ENCODE measurements around the gene SLC5A8. TPM values are rescaled to one million over a fixed set of nuclear protein-coding genes. Genes with fewer than 3 reads are reported as not detected.

SLC5A8 gene
- total and polyA plus RNA-seq, 2 of the 4 experiments (the other 2 are of a cell fraction) = not detected

DNA sequence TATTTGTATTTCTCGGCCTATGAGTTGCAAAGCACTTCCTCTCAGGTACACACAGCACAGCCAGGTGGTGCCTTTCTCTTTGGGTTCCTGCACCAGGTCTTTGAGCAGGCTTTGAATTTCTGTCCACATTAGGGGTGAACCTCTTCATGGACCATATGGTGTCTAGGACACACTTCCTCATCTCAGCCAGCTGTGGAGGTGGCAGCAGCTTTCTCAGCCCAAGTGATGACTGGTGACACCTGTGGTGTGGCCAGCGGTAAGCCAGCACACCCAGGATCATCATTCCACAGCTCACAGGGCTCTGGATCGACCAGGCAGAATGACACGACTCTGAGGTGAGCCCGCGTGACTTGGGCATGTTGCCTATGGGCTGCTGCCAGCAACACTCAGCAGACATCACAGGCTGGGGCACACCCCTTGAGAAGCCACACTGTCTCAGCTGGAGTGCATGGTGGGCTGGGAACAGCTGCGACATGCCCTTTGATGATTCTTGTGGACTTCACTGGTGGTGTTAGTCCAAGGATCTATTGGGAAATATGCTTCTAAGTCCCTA lies 36.8 kb downstream of the SLC5A8 start:
- dilution Hi-C loops (cut with HindIII; ENCODE audit: low sequenced_read_pairs, unreplicated experiment) = no loop called here
- H3K4me3 ChIP-seq (ENCODE audit: insufficient read depth, low read depth, low read length) = no peak overlapping the region
- no peak overlapping the region for H4K91ac ChIP-seq (ENCODE audit: insufficient read depth, low read depth, low read length)
- in situ Hi-C loops (cut with MboI; ENCODE audit: low sequenced_read_pairs) = no loop called here
- ATAC-seq (ENCODE audit: low read depth) (no peak), DNase-seq (no peak)
- H2BK120ac ChIP-seq (ENCODE audit: low read depth, low read length) = no peak overlapping the region
- H3K23ac ChIP-seq (ENCODE audit: low read depth, low read length) = no peak overlapping the region
- no peak overlapping the region for H4K8ac ChIP-seq (ENCODE audit: low read depth in 2 of 2, low read length in 2 of 2)
- no peak overlapping the region for H3K18ac ChIP-seq (ENCODE audit: low read depth, low read length)
- H3K4me2 ChIP-seq (ENCODE audit: low read depth, low read length) = no peak overlapping the region
- no peak overlapping the region for H2AK5ac ChIP-seq (ENCODE audit: low read depth, low read length)
- no peak overlapping the region for H3K14ac ChIP-seq (replicated peaks; ENCODE audit: low read depth, low read length)
- H3K4ac ChIP-seq (ENCODE audit: low read depth, low read length) = no peak overlapping the region
- intact Hi-C loops (cut with micrococcal nuclease) = no loop called here
- no peak overlapping the region for H2BK15ac ChIP-seq (ENCODE audit: low read depth, low read length)
- no peak overlapping the region for H2BK5ac ChIP-seq (ENCODE audit: low read depth, low read length, poor library complexity, severe bottlenecking)
- H2BK20ac ChIP-seq (ENCODE audit: low read depth, low read length) = no peak overlapping the region
- no peaks in the 10 kb centered on the region for H3K9me1 ChIP-seq (ENCODE audit: insufficient read depth, low read length)
- TF ChIP-seq SMC3 (IDR thresholded peaks at IDR 0.05; ENCODE audit: low read depth, low read length) (no peak), RAD21 (IDR thresholded peaks at IDR 0.05; ENCODE audit: low read length) (no peak), BHLHE40 (IDR thresholded peaks at IDR 0.05; ENCODE audit: low read depth, low read length) (no peak), MAZ (IDR thresholded peaks at IDR 0.05; ENCODE audit: borderline replicate concordance, low read depth, low read length) (no peak), MXI1 (IDR thresholded peaks at IDR 0.05; ENCODE audit: borderline replicate concordance, low read depth, low read length) (no peak), FOS (IDR thresholded peaks at IDR 0.05; ENCODE audit: low read depth, low read length) (no peak), NFE2L2 (IDR thresholded peaks at IDR 0.05; ENCODE audit: low read depth, low read length) (no peak), RFX5 (IDR thresholded peaks at IDR 0.05; ENCODE audit: low read depth, low read length) (no peak), CEBPB (IDR thresholded peaks at IDR 0.05; ENCODE audit: low read depth, low read length) (no peak), MAFK (IDR thresholded peaks at IDR 0.05; ENCODE audit: low read depth, low read length) (no peak)
- TF ChIP-seq, protein P1, sequence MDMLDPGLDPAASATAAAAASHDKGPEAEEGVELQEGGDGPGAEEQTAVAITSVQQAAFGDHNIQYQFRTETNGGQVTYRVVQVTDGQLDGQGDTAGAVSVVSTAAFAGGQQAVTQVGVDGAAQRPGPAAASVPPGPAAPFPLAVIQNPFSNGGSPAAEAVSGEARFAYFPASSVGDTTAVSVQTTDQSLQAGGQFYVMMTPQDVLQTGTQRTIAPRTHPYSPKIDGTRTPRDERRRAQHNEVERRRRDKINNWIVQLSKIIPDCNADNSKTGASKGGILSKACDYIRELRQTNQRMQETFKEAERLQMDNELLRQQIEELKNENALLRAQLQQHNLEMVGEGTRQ (IDR thresholded peaks at IDR 0.05; ENCODE audit: low read depth, low read length) = no peak
- TF ChIP-seq, protein P2, sequence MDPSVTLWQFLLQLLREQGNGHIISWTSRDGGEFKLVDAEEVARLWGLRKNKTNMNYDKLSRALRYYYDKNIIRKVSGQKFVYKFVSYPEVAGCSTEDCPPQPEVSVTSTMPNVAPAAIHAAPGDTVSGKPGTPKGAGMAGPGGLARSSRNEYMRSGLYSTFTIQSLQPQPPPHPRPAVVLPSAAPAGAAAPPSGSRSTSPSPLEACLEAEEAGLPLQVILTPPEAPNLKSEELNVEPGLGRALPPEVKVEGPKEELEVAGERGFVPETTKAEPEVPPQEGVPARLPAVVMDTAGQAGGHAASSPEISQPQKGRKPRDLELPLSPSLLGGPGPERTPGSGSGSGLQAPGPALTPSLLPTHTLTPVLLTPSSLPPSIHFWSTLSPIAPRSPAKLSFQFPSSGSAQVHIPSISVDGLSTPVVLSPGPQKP (IDR thresholded peaks at IDR 0.05; ENCODE audit: borderline replicate concordance, low read depth, low read length) = no peak
- TF ChIP-seq, protein P3, sequence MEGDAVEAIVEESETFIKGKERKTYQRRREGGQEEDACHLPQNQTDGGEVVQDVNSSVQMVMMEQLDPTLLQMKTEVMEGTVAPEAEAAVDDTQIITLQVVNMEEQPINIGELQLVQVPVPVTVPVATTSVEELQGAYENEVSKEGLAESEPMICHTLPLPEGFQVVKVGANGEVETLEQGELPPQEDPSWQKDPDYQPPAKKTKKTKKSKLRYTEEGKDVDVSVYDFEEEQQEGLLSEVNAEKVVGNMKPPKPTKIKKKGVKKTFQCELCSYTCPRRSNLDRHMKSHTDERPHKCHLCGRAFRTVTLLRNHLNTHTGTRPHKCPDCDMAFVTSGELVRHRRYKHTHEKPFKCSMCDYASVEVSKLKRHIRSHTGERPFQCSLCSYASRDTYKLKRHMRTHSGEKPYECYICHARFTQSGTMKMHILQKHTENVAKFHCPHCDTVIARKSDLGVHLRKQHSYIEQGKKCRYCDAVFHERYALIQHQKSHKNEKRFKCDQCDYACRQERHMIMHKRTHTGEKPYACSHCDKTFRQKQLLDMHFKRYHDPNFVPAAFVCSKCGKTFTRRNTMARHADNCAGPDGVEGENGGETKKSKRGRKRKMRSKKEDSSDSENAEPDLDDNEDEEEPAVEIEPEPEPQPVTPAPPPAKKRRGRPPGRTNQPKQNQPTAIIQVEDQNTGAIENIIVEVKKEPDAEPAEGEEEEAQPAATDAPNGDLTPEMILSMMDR (conservative IDR thresholded peaks at IDR 0.05; ENCODE audit: low read depth, low read length) = no peak
- no peak overlapping the region for H3K9ac ChIP-seq (ENCODE audit: low read depth, low read length)
- H3K56ac ChIP-seq (ENCODE audit: extremely low read depth, insufficient read depth, low read length) = no peak overlapping the region
- H3K27me3 ChIP-seq (ENCODE audit: control insufficient read depth, insufficient read depth, low read length) = no peaks in the 10 kb centered on the region
- H3K4me1 ChIP-seq (ENCODE audit: control insufficient read depth, insufficient read depth, low read length) = no peaks in the 10 kb centered on the region
- H3K27ac ChIP-seq (ENCODE audit: insufficient read depth, low read length) = no peak overlapping the region
- H4K5ac ChIP-seq (ENCODE audit: low read depth, low read length) = no peak overlapping the region
- H3K9me3 ChIP-seq (ENCODE audit: control insufficient read depth, insufficient read depth, low read length) = no peaks in the 10 kb centered on the region
- POLR2A ChIA-PET (ENCODE audit: unreplicated experiment) = no interaction called here
- WGBS, 2 experiments (ENCODE audit: extremely low coverage in 2 of 2, insufficient read length in 1 of 2) = 60% methylated on average over 1 of the region's 7 CpGs; no CpG with 5 or more reads in 1 of the 2 experiments
- no peak overlapping the region for H2AK9ac ChIP-seq (replicated peaks; ENCODE audit: low read depth, low read length, poor library complexity)
- H3K36me3 ChIP-seq (ENCODE audit: control insufficient read depth, insufficient read depth, low read length) = no peaks in the 10 kb centered on the region
- no TSS peak for BruUV-seq (replicated peaks)
- no peaks in the 10 kb centered on the region for H4K20me1 ChIP-seq (ENCODE audit: insufficient read depth, low read length)
- CTCF ChIA-PET = no interaction called here
- H2AFZ ChIP-seq (replicated peaks; ENCODE audit: low read length, poor library complexity) = no peak overlapping the region
- no peaks in the 10 kb centered on the region for H3K79me1 ChIP-seq (ENCODE audit: low read depth in 1 of 2, low read length in 2 of 2)

Data from IMR-90 (cell line).